ENCODE data around the gene RXRA. TPM values are rescaled to one million over a fixed set of nuclear protein-coding genes. Genes with fewer than 3 reads are reported as not detected.
A peak's percentile ranks its signal among the peaks of the same experiment; 100 is the strongest.

The RXRA gene
- total RNA-seq, 6 experiments from 2014 or later: 105 to 165 (median 131) TPM

GRCh38 chr9:134365791-134366222 is 39.6 kb downstream of the RXRA start:
- H3K27me3 ChIP-seq: no peaks in the 10 kb centered on the region
- H3K9me3 ChIP-seq: no peaks in the 10 kb centered on the region
- H3K36me3 ChIP-seq: no peaks in the 10 kb centered on the region
- no peak overlapping the region for H3K4me3 ChIP-seq
- H3K4me1 ChIP-seq: peaks cover 2 to 93% (median 60%) of the 10 kb centered on the region in 4 donors
- DNase-seq (peak in 2 of 3 donors; percentile 82 to 85), ATAC-seq (peak; percentile 37 to 58 (median 55))
- WGBS (ENCODE audit: insufficient coverage, low coverage, low lambda C conversion rate, missing lambda C conversion rate): no CpG with 5 or more reads among the region's 14 CpGs
- peak overlapping the region; percentile 67 to 82 (median 75) for H3K27ac ChIP-seq
- intact Hi-C loops (cut with DNase I): no loop called here
- TF ChIP-seq POLR2A (IDR thresholded peaks at IDR 0.05) (no peak), CTCF (IDR thresholded peaks at IDR 0.05) (no peak)

GRCh38 chr9:134366223-134367031 is 40.2 kb downstream of the RXRA start:
- H3K4me3 ChIP-seq: no peak overlapping the region
- H3K4me1 ChIP-seq: peaks cover 2 to 93% (median 61%) of the 10 kb centered on the region in 4 donors
- no peaks in the 10 kb centered on the region for H3K9me3 ChIP-seq
- H3K36me3 ChIP-seq: no peaks in the 10 kb centered on the region
- H3K27ac ChIP-seq: peak overlapping the region; percentile 67 to 82 (median 75)
- intact Hi-C loops (cut with DNase I): no loop called here
- WGBS (ENCODE audit: insufficient coverage, low coverage, low lambda C conversion rate, missing lambda C conversion rate): 15% methylated on average over 16 of the region's 25 CpGs
- peak; percentile 75 for TF ChIP-seq POLR2A (IDR thresholded peaks at IDR 0.05)
- no peak for TF ChIP-seq CTCF (IDR thresholded peaks at IDR 0.05)
- peak; percentile 91 to 96 (median 95) for DNase-seq
- H3K27me3 ChIP-seq: no peaks in the 10 kb centered on the region
- ATAC-seq: peak; percentile 60 to 68 (median 68)

DNA sequence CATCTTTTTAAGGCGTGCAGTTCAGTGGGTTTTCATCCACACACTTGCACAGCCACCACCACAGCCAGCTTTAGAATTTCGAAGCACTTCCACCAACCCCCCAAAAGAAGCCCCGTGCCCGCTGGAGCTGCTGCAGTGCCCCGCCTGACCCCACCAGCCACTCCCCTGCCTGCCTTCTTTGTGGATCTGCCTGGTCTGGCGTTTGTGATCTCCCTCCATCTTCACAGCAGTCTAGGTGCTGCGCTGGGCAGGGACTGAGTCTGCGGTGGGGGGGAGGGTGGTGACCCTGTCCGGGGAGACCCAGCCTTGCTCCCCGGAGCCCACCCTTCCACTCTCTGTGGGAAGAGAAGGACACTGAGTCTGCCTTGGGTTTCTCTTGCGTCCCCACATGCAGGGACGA is 40.8 kb downstream of the RXRA start:
- H3K4me3 ChIP-seq: no peak overlapping the region
- intact Hi-C loops (cut with DNase I): no loop called here
- no peaks in the 10 kb centered on the region for H3K27me3 ChIP-seq
- H3K36me3 ChIP-seq: no peaks in the 10 kb centered on the region
- peak overlapping the region; percentile 67 to 82 (median 75) for H3K27ac ChIP-seq
- no peaks in the 10 kb centered on the region for H3K9me3 ChIP-seq
- ATAC-seq: no peak
- WGBS (ENCODE audit: insufficient coverage, low coverage, low lambda C conversion rate, missing lambda C conversion rate): 58% methylated on average over 8 of the region's 12 CpGs
- H3K4me1 ChIP-seq: peaks cover 2 to 91% (median 61%) of the 10 kb centered on the region in 4 donors
- DNase-seq: no peak
- TF ChIP-seq POLR2A (IDR thresholded peaks at IDR 0.05): no peak
- TF ChIP-seq CTCF (IDR thresholded peaks at IDR 0.05): no peak

DNA sequence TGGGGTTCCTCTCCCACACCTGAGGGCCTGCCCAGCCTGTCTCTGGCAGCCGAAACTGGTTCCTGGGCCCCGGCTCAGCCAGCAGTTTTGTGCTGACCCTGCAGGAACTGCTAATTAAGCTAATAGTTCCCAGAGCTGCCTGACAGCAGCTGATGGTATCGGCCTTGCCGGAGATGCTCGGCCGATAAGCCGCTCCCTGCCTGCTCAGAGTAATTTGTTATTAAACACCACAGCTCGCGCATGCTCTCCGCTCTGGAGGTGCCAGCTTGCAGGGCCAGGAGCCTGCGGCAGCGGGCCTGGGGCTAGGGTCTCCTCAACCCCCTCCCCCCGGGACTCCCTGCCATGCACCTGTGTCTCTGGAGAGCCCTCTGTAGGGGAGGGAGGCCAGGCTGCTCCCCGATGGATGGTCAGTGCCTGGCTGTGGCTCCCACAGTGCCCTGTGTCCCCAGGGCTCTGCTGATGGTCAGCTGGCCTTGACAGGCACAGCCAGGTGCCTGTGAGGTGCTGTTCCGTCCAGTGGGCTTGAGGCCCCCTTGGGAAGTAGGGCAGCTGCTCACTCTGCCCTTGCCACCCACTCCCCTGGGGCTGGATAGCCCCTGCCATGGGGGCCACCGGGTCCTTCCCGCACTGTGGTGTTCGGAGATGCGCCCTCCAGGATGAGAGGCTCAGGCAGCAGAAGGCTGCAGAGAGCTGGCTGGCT is 41.7 kb downstream of the RXRA start:
- H3K4me3 ChIP-seq: no peak overlapping the region
- H3K27ac ChIP-seq: peak overlapping the region in 2 of 3 donors; percentile 67 to 82
- DNase-seq (no peak), ATAC-seq (no peak)
- H3K36me3 ChIP-seq: no peaks in the 10 kb centered on the region
- intact Hi-C loops (cut with DNase I): no loop called here
- no peaks in the 10 kb centered on the region for H3K9me3 ChIP-seq
- H3K4me1 ChIP-seq: peaks cover 2 to 91% (median 62%) of the 10 kb centered on the region in 4 donors
- 73% methylated on average over 8 of the region's 19 CpGs for WGBS (ENCODE audit: insufficient coverage, low coverage, low lambda C conversion rate, missing lambda C conversion rate)
- H3K27me3 ChIP-seq: no peaks in the 10 kb centered on the region
- TF ChIP-seq CTCF (IDR thresholded peaks at IDR 0.05): no peak
- TF ChIP-seq POLR2A (IDR thresholded peaks at IDR 0.05): no peak
